ENCODE measurements around the gene FMO1.

GRCh38 chr1:171261336-171261735, 13.0 kb downstream of the FMO1 start:
- TF ChIP-seq CTCF (IDR thresholded peaks at IDR 0.05), result no peak
- TF ChIP-seq ESRRA (IDR thresholded peaks at IDR 0.05; ENCODE audit: borderline replicate concordance, low read length), result no peak
- TF ChIP-seq POLR2A (IDR thresholded peaks at IDR 0.05; ENCODE audit: low read length), result no peak
- TF ChIP-seq HMGXB4 (CRISPR knock-in tag; IDR thresholded peaks at IDR 0.05; ENCODE audit: borderline replicate concordance), result no peak
- TF ChIP-seq RFX5 (IDR thresholded peaks at IDR 0.05), result no peak
- no peak for TF ChIP-seq EP300 (IDR thresholded peaks at IDR 0.05)
- TF ChIP-seq CHD2 (IDR thresholded peaks at IDR 0.05; ENCODE audit: low read length, partially characterized antibody), result no peak
- no peak for TF ChIP-seq CEBPB (IDR thresholded peaks at IDR 0.05)
- TF ChIP-seq SMC3 (IDR thresholded peaks at IDR 0.05), result no peak
- TF ChIP-seq KDM1A (IDR thresholded peaks at IDR 0.05; ENCODE audit: low read depth), result no peak

All from A549 (cell line).